ENCODE data around the gene MGAT5. TPM values are rescaled to one million over a fixed set of nuclear protein-coding genes. Genes with fewer than 3 reads are reported as not detected.

The MGAT5 gene
- total RNA-seq, 2 experiments from 2014 or later: 45.3 to 52.3 TPM

DNA sequence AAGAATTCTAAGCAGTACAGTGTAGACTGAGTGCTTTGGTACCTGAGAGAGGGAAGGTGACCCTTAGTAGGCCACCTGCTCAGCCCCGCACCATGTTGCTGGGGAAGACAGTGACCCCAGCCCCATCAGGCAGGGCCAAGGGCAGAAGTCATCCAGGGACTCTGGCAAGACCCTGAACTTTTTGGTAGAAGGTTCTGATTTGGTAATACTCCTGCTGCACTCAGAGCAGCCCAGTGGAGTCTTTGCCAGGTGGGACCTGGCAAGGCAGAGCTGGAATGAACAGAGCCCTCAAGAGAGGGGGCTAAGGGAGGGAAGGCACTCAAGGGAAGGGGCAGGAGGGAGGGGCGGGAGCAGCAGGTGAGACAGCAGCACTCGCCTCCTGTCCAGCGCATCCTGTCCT lies 191.2 kb downstream of the MGAT5 start:
- ChIA-PET POLR2A (no interaction called here), CTCF (no interaction called here)

DNA sequence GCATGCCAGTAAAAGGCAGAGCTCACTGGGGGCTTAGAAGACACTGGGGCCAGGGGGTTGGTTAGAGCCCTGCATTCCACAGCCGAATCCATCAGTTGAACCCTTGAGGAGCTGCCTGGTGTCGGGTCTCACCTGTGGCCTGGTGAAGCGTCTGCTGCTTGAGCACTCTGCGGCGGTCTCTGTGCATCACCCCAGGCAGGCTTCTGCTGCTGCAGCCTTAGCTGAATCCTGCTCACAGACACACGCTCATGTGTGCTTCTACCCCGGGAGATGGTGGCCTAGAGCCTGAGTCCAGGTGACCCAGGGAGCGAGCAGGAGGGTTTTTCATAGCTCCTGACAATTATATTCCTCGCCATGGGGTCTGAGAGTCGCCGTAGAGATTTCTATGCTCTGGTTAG lies 192.1 kb downstream of the MGAT5 start:
- CTCF ChIA-PET: no interaction called here
- POLR2A ChIA-PET: no interaction called here

DNA sequence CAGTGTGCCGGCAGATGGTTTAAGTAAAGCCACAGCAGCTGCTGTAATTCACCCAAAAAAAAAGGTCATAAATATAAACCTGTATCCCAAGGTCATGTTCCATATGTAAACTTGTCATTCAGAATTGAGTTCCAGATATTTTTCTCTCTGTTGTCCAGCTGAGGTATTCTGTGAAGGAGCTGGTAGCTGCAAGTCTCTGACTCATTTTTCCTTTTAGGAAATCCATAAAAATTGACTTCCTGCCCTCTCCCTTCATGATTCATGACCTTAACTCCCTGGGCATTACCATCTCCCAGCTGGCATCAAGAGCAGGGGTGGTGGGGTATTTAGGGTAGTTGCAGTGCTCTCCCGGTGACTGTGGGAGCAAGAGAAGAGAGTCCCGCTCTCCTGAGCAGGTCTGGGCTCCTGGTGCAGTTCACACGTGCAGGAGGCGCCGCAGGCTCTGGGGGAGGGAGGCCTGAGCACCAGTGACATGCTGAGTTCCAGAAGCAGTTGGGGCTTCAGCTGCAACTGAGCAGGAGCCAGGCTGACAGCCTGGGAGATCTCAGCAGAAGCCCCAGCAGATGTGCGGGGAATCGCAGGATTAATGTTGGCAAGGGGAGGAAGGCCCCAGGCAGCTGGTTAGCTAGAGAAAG lies 192.6 kb downstream of the MGAT5 start:
- POLR2A ChIA-PET: no interaction called here
- CTCF ChIA-PET: no interaction called here

DNA sequence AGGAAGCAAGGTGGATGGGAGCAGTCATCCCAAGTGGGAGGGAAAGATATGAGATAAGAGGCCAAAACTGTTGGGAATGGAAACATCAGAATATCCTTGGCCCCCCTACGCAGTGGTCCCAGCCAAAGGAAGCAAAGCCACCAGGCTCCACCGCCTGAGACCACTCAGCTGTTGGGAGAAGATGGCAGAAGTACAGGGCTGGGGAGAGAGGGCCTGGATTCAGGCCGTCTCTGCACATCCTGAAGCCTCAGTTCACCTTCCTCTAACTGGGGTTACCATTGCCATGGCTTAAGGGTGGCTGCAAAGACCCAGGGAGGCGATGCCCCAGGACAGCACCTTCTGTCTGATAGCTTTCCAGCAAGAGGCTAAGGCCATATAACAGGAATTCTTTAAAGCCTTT lies 193.8 kb downstream of the MGAT5 start:
- ChIA-PET CTCF (no interaction called here), POLR2A (no interaction called here)

DNA sequence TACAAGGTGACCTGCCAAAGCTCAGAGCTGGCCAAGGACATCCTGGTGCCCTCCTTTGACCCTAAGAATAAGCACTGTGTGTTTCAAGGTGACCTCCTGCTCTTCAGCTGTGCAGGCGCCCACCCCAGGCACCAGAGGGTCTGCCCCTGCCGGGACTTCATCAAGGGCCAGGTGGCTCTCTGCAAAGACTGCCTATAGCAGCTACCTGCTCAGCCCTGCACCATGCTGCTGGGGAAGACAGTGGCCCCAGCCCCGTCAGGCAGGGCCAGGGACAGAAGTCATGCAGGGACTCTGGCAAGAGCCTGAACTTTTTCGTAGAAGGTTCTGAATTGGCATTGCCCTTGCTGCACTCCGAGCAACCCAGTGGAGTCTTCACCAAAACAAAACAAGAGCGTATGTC lies 194.8 kb downstream of the MGAT5 start:
- CTCF ChIA-PET: no interaction called here
- POLR2A ChIA-PET: no interaction called here

DNA sequence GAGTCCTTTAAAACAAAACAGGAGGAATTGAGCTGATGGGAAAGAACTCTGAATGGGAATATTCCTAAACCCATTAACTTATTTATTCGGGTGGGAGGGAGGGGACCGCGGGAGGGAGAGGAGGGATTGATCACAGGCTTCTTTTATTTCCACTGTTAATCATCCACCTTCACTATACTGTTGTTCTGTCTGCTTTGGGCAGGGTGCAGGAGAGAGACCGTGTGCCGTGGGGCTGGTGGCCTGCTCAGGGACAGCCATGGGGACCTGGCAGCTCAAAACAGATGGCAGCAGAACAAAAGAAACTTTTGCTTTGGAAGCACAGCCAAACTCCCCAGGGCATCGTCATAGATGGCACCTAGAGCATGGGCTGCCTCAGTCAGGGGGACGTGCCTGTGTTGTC lies 195.3 kb downstream of the MGAT5 start:
- ChIA-PET CTCF (interaction anchor here (0.5 kb wide), 1 partner anchor 18 kb away, joined by 3 read pairs; no protein-coding TSS in a partner anchor), POLR2A (no interaction called here)

DNA sequence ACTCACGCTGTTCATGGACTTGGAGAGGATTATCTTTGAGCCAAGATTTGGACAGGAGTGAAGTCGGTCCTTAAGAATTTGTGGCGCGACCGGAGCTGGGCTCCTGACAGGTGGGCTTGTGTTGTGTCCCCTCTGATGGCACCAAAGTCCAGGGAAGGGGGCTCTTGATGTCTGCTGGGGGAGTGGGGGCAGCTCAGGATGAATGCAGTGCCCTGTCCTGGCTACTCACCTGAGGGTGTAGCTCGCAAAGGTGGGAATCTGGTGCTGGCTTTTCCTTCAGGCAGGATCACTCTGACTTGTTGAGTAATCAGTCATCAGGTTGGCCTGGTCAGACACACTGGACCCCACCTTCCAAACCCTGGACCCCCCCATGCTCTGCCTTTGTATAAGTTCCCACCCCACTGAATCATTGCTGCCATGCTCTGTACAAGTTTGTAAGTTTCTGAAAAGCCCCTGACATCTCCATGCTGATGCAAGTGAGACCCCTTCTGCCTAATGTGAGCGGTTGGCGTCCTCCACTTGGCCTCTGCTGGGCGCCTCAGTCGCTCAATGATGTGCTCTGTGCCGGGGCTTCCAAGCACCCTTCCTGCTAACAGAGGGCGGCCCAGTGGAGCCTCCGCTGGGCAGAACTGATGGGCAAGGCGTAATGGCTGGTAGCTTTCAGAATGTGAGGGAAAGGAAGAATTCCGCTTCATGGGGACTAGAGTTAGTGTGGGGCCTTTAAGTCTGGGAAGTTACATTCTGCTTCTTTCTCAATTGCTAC lies 196.1 kb downstream of the MGAT5 start:
- CTCF ChIA-PET: interaction anchor here (0.5 to 2.0 kb wide), 14 partner anchors 8 to 444 kb away, joined by 3 to 12 read pairs (median 3); no protein-coding TSS in a partner anchor
- POLR2A ChIA-PET: no interaction called here

DNA sequence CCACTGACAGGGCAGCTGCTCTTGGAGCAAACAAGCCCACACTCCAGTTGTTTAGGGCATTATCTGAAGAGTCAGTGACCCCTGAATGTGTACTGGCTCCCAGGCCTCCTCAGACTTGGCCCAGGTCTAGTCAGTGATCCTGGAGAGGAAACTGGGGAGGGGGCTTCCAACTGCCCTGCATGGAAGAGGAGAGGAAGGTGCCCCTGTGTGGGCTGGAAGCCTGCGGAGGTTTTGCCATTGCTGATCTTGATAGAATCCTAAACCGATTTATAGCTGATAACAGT lies 197.4 kb downstream of the MGAT5 start:
- ChIA-PET CTCF (interaction anchor here (0.6 to 2.0 kb wide), 24 partner anchors 9 to 1041 kb away, joined by 3 to 12 read pairs (median 3); no protein-coding TSS in a partner anchor), POLR2A (interaction anchor here (0.6 kb wide), 1 partner anchor 940 kb away, joined by 4 read pairs; no protein-coding TSS in a partner anchor)

DNA sequence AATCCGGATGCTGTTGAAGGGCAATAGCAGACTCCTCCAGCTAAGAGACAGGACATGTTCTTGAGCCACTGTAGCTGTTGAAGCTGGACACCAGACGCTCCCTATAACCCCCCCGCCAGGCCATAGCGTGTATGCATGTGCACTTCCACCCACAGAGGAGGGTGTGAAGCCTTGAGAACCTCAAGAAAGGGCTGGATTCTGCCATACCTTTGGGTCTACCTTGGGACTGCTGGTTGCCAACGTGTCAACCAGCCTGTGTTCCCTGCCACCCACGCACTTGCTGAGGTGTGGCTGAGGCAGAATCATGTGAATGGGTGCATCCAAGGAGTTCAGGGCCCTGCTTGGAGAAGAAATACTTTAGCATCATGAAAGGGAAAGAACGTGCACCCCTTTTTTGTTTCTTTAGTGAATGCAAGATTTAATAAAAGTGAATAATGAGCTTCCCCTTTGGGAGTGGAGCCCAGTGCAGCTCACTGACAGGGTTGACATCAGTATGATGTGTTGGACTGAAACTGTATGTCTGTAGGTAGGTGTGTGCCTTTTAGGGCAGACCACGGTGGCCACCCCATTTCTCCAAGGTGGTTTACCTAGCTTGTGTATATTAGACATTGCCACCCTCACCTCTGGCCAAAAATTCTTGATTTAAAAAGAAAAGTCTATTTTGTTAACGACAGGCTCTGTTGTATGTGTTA lies 198.3 kb downstream of the MGAT5 start:
- POLR2A ChIA-PET: no interaction called here

DNA sequence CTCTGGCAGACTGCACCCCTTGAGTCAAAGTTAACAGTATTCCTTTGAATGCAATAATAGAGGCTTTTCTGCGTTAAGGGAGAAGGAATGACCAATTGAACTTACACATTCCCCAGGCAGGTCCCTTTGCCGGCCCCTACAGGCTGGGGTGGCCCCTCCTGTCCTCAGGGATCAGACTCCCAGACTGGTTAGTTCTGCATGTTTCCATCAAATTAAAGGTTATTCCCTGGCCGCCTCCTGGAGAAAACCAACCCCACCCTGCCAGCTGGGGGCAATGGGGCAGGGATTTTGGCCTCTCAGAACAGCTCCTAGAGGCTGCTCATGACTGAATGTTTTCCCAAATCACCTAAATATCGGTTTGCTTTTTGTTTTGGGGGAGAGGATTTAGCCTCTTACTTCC lies 199.6 kb downstream of the MGAT5 start:
- POLR2A ChIA-PET: no interaction called here
- CTCF ChIA-PET: interaction anchor here (1.0 to 1.6 kb wide), 2 partner anchors 42 to 465 kb away, joined by 3 to 5 read pairs; no protein-coding TSS in a partner anchor

More for the DNA sequence above, 198.3 kb downstream of the MGAT5 start:
- CTCF ChIA-PET: interaction anchor here (0.9 to 2.0 kb wide), 8 partner anchors 11 to 465 kb away, joined by 3 to 12 read pairs (median 4); no protein-coding TSS in a partner anchor

DNA sequence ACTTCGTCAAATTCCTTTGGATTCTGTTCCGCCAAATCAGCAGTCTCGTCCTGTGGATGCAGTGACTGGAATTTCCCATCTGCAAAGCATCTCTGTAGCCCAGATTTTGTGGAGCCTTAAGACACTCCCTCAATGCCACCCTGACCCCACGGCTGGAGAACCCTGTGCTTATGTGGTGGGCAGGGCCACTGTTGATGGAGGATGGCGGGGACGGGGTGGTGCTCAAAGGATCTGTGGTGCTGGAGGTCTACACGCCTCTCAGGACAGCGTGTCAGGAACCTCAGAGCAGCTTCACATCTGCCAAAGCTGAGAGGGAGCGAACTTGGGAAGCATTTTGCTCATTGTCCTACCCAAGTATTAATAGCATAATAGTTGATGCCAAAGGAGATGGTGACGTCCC lies 200.1 kb downstream of the MGAT5 start:
- CTCF ChIA-PET: no interaction called here
- POLR2A ChIA-PET: no interaction called here

DNA sequence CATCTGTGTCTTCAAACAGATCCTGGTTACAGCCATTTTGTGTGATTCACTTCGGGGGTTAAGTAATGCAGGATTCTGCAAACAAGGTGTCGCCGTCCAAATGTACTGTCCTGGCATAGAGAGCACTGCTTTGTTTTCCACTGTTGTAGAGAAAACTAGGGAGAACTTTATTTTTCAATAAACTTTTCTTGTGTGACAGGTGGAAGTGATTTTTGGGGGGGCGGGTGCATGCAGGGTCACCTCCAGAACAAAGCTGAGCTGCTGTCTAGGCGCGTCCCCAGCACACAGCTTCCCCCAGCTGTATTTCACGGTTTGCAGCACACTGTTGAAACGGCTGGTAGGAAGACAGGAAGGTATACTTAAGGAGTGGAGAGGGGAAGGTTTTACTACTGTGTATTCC lies 200.6 kb downstream of the MGAT5 start:
- ChIA-PET CTCF (no interaction called here), POLR2A (no interaction called here)

DNA sequence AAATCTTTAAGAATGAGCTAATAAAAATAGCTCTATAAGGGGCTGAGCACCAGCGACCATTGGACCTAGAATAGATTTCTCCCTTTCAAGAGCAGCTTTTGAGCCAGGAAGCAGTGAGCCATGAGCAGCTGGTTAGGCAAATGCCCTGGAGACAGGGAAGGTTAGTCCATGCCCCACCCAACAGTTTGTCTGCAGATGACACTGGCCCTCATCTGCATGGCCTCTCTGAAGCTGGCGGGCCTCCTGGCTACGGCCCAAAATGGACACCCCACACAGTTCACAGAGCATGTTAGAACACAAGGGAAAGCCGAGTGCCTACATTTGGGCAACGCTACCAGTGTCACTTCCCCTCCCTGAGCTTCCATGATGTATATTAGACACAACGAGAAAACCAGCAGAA lies 201.1 kb downstream of the MGAT5 start:
- POLR2A ChIA-PET: no interaction called here
- CTCF ChIA-PET: no interaction called here

DNA sequence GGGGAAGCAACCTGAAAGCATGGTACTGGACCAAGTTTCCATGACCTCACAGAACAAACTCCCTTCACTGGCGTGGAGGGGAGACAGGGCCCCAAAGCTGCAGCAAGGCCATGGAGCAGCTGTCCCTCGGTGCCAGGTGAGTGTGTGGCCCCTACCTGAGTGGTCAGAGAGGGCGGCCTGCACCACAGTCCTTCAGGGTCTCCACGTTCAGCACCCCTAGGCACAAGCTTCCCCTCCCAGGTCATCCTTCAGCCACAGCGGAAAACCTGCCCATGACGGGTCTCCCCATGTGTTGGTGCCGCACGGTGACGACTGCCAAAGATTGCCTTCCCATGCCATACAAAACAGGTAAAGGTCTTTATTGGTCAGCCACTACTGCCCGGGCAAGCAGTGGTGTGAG lies 201.6 kb downstream of the MGAT5 start:
- CTCF ChIA-PET: no interaction called here
- POLR2A ChIA-PET: no interaction called here

DNA sequence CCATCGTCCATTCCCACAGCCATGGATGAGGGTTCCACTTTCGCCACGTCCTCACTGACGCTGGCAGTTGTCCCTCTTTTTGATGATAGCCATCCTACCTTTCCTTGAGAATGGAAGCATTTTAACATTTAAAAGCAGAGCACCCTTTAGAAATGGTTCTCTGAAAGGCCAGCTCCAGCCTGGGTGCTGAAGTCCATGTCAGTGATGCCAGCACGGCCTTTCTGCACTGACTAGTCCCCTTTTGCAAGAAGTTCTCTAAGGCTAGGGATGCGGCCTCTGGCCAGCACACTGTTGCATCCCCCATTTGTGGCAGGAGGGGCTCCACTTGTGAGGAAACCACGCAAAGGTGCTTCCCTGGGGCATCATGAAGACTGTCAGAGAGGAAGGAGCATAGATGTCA lies 203.5 kb downstream of the MGAT5 start:
- ChIA-PET POLR2A (no interaction called here), CTCF (no interaction called here)

DNA sequence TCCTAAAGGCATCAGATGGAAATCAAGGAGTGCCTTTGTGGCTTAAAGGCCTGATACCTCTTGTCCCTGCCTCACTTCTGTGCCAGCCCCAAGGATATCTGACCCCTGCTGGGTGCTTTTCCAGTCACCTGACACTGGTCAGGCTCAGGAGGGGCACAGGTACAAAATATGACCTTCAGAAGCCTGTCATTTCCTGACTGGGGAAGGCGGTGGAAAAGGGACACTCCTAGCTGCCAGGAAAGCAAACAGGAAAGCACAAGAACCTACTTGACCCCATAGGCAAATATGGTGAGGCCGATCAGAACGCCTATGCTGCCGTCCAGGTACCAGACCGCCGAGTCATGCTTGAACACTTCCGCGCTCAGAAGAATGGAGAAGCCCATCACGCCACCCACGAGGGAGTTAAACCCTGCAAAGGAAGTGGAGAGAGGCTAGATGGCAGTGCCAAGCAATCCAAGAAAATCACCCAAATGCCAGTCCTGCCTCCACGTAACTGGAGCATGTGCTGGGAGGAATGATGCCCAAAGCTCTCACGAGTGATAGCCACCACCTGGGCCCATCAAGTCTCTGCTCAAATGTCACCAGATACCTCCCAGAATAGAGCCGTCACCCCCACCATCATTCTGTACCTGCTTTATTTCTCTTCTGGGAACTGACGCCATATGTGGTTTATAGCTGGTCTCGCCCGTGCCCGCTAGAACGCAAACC lies 204.0 kb downstream of the MGAT5 start:
- CTCF ChIA-PET: no interaction called here
- POLR2A ChIA-PET: no interaction called here

DNA sequence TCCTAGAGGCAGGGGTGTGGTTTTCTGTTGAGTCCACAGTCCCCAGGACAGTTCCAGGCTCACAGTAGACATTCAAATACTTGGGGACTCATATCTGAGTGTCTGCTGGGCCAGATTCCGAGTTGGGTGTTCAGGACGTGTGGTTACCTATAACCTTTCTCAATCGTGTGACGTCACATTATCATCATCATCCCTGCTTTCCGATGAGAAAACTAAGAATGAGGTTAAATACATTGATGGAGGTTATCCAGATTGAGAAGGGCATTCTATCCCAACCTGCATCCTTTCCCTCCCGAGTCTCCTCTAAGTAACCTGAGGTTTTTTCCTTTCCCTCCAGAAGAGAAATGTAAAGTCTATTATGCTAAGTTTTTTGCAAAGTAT lies 204.6 kb downstream of the MGAT5 start:
- POLR2A ChIA-PET: no interaction called here
- CTCF ChIA-PET: no interaction called here

DNA sequence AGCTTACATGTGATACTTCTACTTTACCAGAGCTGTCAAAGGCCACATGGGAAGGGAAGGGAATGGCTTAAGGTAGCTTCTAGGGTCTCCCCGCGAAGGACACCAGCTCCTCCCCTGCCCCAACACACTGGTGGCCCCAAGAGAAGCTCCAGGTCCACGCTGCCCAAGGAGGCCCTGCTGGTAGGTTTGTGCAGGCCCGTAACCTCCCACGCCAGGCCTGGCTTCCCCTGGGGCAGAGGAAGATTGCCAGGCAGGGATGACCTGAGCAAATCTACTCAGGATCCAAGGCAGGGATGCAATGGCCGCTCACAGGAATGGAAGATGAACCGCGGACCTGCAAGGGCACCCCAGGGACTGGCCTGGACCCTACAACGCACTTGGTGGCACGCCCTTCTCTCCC lies 205.1 kb downstream of the MGAT5 start:
- ChIA-PET POLR2A (no interaction called here), CTCF (no interaction called here)

DNA sequence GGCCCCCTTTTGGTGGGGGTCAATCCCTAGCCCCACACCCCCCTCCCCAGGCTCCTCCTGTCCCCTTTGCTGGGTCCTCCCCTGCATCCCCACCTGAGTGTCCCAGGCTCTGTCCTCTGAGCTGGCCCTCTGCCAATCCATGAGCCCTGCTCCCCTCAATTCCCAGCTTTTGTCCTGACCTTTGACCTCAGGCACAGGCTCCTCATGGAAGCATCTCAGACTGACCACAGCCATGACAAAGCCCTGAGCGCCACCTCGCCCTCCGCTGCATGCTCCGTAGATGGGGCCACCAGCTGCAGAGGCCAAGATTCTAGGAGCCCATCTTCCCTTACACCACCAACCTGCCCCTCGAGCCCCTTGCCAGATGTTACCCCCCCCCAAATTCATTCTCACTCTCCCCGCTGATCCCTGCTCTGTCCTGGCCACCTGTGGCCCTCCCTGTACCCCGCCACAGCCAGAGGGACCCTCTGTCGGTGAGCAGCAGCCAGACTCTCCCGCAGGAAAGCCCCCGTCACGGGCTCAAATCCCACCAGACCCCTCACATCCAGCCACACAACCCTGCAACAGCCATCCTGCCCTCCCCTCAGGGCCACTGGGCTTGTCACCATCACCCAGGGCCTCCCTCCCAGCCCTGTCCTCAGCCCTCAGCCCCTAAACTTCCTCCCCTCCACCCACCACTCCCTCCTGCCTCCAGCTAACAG lies 206.0 kb downstream of the MGAT5 start:
- ChIA-PET POLR2A (no interaction called here), CTCF (interaction anchor here (1.0 kb wide), 1 partner anchor 9 kb away, joined by 4 read pairs; no protein-coding TSS in a partner anchor)

DNA sequence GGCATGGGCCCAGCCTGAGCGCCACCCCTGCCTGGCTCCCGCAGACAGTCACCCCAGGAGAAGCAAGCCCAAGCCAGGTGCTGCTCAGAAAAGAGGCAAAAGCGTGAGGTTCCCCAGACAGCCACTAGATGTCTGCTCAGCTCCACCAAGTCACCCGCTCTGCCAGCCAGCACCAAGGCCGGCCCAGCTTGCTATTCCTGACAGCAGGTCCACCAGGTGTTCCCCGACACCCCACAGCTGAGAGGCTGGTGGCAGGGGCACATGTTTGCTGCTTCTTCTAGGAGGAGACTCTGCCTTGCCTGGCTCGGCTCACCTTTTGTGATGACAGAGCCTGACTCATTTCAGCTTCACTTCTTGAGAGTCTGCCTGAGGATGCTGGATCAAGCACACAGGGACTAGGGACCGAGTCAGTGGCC lies 206.7 kb downstream of the MGAT5 start:
- ChIA-PET POLR2A (no interaction called here), CTCF (interaction anchor here (1.0 kb wide), 1 partner anchor 9 kb away, joined by 4 read pairs; no protein-coding TSS in a partner anchor)

All from activated CD8-positive, alpha-beta memory T cell treated with anti-CD3 and anti-CD28 coated beads for 36 hours (primary cell).